Mesenchymal stem cell (in vitro differentiated cells and primary cell): Measurements from ENCODE around the gene C20orf202.

Source experiments
- DNase-seq: peaks from one replicate; pipeline ENCODE4 v3.0.0-alpha.2; 2013
- H2AFZ ChIP-seq: one replicate; pipeline ENCODE4 v1.6.1; 2013; ENCODE audit warnings: low read depth, mild to moderate bottlenecking, control low read depth, inconsistent platforms, low read length, moderate library complexity
- H2AK5ac ChIP-seq: 2 replicates; pipeline ENCODE4 v1.6.1; 2013; ENCODE audit warnings: low read length, moderate library complexity, mild to moderate bottlenecking, inconsistent platforms; ENCODE audit not compliant: severe bottlenecking
- H2BK120ac ChIP-seq: one replicate; pipeline ENCODE4 v1.6.1; 2013; ENCODE audit warnings: low read depth, mild to moderate bottlenecking, inconsistent platforms, low read length, moderate library complexity
- H2BK12ac ChIP-seq, 2 experiments: one replicate each; pipeline ENCODE4 v1.6.1; 2013; ENCODE audit warnings: inconsistent platforms in 2 of 2, low read length in 2 of 2, mild to moderate bottlenecking in 2 of 2, moderate library complexity in 2 of 2, control low read depth in 1 of 2
- H2BK15ac ChIP-seq: one replicate; pipeline ENCODE4 v1.6.1; 2013; ENCODE audit warnings: mild to moderate bottlenecking, low read depth, inconsistent platforms; ENCODE audit not compliant: poor library complexity, severe bottlenecking
- H2BK5ac ChIP-seq: 2 replicates; pipeline ENCODE4 v1.6.1; 2013; ENCODE audit warnings: low read depth, mild to moderate bottlenecking, low read length, control low read depth, inconsistent platforms; ENCODE audit not compliant: poor library complexity, severe bottlenecking
- H3K14ac ChIP-seq, 2 experiments: one replicate each; pipeline ENCODE4 v1.6.1; 2013; ENCODE audit warnings: inconsistent platforms in 2 of 2, low read length in 2 of 2, control low read depth in 1 of 2, mild to moderate bottlenecking in 1 of 2, moderate library complexity in 1 of 2
- H3K18ac ChIP-seq, 2 experiments: one replicate each; pipeline ENCODE4 v1.6.1; 2013; ENCODE audit warnings: inconsistent platforms in 2 of 2, low read length in 2 of 2, control low read depth in 1 of 2, low read depth in 1 of 2, mild to moderate bottlenecking in 1 of 2
- H3K23ac ChIP-seq, 2 experiments: one replicate each; pipeline ENCODE4 v1.6.1; 2013; ENCODE audit warnings: inconsistent platforms in 2 of 2, low read length in 2 of 2, mild to moderate bottlenecking in 2 of 2, moderate library complexity in 2 of 2, control low read depth in 1 of 2
- H3K27ac ChIP-seq: 2 replicates; pipeline ENCODE4 v1.5.1; 2013; ENCODE audit warnings: mild to moderate bottlenecking, moderate library complexity, low read length, control low read depth, inconsistent platforms; ENCODE audit not compliant: poor library complexity, severe bottlenecking
- H3K27me3 ChIP-seq, 2 experiments: 2 replicates each; pipeline versions ENCODE4 v1.6.1 to v1.7.0; 2013; ENCODE audit warnings: low read length in 2 of 2, mild to moderate bottlenecking in 2 of 2, moderate library complexity in 2 of 2, control low read depth in 1 of 2, inconsistent platforms in 1 of 2; ENCODE audit not compliant: control insufficient read depth in 1 of 2, insufficient read depth in 1 of 2
- H3K36me3 ChIP-seq, 2 experiments: 2 replicates each; pipeline versions ENCODE4 v1.6.1 to v1.7.0; 2013; ENCODE audit warnings: low read length in 2 of 2, control low read depth in 1 of 2, inconsistent platforms in 1 of 2, low read depth in 1 of 2, mild to moderate bottlenecking in 1 of 2; ENCODE audit not compliant: insufficient read depth in 2 of 2, control insufficient read depth in 1 of 2
- H3K4ac ChIP-seq, 2 experiments: one replicate each; pipeline ENCODE4 v1.6.1; 2013; ENCODE audit warnings: inconsistent platforms in 2 of 2, low read length in 2 of 2, mild to moderate bottlenecking in 2 of 2, moderate library complexity in 2 of 2, control low read depth in 1 of 2, low read depth in 1 of 2
- H3K4me1 ChIP-seq: 2 replicates; pipeline ENCODE4 v1.6.1; 2013; ENCODE audit warnings: low read depth, low read length, control low read depth; ENCODE audit not compliant: control insufficient read depth, insufficient read depth
- H3K4me2 ChIP-seq: 2 replicates; pipeline ENCODE4 v1.6.1; 2013; ENCODE audit warnings: low read length, mild to moderate bottlenecking, inconsistent platforms; ENCODE audit not compliant: poor library complexity, severe bottlenecking
- H3K4me3 ChIP-seq, 2 experiments: 2 replicates each; pipeline versions ENCODE4 v1.5.1 to v1.7.0; 2013; ENCODE audit warnings: low read length in 2 of 2, mild to moderate bottlenecking in 2 of 2, control low read depth in 1 of 2, low read depth in 1 of 2; ENCODE audit not compliant: insufficient read depth in 1 of 2
- H3K79me1 ChIP-seq: replicated peaks from 2 replicates; pipeline ENCODE4 v1.6.1; 2013; ENCODE audit warnings: mild to moderate bottlenecking, control low read depth, low read length, inconsistent platforms; ENCODE audit not compliant: poor library complexity, severe bottlenecking
- H3K9ac ChIP-seq: 2 replicates; pipeline ENCODE4 v1.7.0; 2013; ENCODE audit warnings: mild to moderate bottlenecking, low read length, moderate library complexity
- H3K9me3 ChIP-seq: 2 replicates; pipeline ENCODE4 v1.7.0; 2013; ENCODE audit warnings: mild to moderate bottlenecking, low read length; ENCODE audit not compliant: control insufficient read depth
- H4K8ac ChIP-seq: one replicate; pipeline ENCODE4 v1.6.1; 2013; ENCODE audit warnings: inconsistent platforms, mild to moderate bottlenecking, low read length, moderate library complexity
- H4K91ac ChIP-seq: one replicate; pipeline ENCODE4 v1.6.1; 2013; ENCODE audit warnings: mild to moderate bottlenecking, low read length, inconsistent platforms
- WGBS: methylation state at CpG from one replicate; pipeline ENCODE4 v1.1.7; 2013; ENCODE audit warnings: mixed read lengths; 5-methylcytosine and 5-hydroxymethylcytosine counted together

C20orf202 gene

DNA sequence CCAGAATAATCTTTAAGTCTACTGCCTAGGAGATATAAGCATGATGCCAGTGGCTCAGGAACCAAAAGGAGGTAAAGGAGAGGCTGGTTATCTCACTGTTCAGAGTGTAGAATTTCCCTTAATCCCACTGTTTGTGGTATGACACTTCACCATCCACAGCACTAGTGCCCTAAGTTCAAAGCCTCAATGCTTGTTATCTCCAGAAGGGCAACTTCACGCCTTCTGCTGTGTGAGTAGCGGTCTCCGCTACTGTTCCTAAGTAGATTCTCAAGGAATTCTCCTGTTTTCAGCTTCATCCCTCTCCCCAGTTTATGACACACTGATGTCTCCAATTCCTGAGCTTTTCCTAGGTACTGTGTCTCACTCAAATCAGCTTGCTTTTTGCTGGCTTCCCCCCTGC is 49.2 kb downstream of the C20orf202 start:
- Histone ChIP-seq H2AK5ac (no peak overlapping the region), H2BK5ac (no peak overlapping the region), H3K36me3 (no peaks in the 10 kb centered on the region), H3K4me2 (no peak overlapping the region), H3K18ac (no peak overlapping the region), H4K91ac (no peak overlapping the region), H3K9ac (no peak overlapping the region), H3K14ac (no peak overlapping the region), H2BK15ac (no peak overlapping the region), H4K8ac (no peak overlapping the region), H2BK120ac (no peak overlapping the region), H3K4ac (no peak overlapping the region), H3K4me1 (no peaks in the 10 kb centered on the region), H3K27me3 (peaks cover 0 to 20% of the 10 kb centered on the region in 2 experiments), H3K79me1 (no peaks in the 10 kb centered on the region), H2BK12ac (peak overlapping the region in 1 of 2 experiments; percentile 8), H3K4me3 (no peak overlapping the region), H2AFZ (no peak overlapping the region), H3K23ac (no peak overlapping the region), H3K9me3 (peaks cover 3% of the 10 kb centered on the region), H3K27ac (no peak overlapping the region)
- 92% methylated on average over 3 of the region's 3 CpGs for WGBS
- no peak for DNase-seq

DNA sequence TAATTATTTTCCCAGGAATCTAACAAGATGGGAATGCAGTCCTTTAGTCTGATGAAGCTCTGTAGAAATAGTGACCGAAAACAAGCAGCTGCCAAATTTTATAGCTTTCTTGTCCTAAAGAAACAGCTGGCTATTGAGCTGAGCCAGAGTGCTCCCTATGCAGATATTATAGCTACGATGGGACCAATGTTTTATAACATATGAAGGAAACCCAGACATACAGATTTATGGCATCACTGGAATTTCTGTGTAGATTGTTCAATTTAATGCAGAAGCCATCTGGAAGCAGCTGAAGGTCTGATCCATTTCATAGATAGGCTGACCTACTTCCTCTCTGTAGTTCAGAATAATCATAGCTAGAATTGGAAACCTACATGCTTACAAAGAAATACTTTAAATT is 51.0 kb downstream of the C20orf202 start:
- Histone ChIP-seq H3K4me1 (no peaks in the 10 kb centered on the region), H2AK5ac (no peak overlapping the region), H3K4me3 (no peak overlapping the region), H3K4ac (no peak overlapping the region), H3K36me3 (no peaks in the 10 kb centered on the region), H3K9me3 (peaks cover 3% of the 10 kb centered on the region), H4K8ac (no peak overlapping the region), H3K14ac (no peak overlapping the region), H3K23ac (no peak overlapping the region), H3K9ac (no peak overlapping the region), H3K27me3 (peaks cover 0 to 27% of the 10 kb centered on the region in 2 experiments), H2BK15ac (no peak overlapping the region), H2AFZ (no peak overlapping the region), H3K4me2 (no peak overlapping the region), H2BK120ac (no peak overlapping the region), H2BK12ac (no peak overlapping the region), H4K91ac (no peak overlapping the region), H3K18ac (peak overlapping the region in 1 of 2 experiments; percentile 6), H2BK5ac (no peak overlapping the region), H3K27ac (no peak overlapping the region), H3K79me1 (no peaks in the 10 kb centered on the region)
- 55% methylated on average over 2 of the region's 2 CpGs for WGBS
- DNase-seq: no peak

DNA sequence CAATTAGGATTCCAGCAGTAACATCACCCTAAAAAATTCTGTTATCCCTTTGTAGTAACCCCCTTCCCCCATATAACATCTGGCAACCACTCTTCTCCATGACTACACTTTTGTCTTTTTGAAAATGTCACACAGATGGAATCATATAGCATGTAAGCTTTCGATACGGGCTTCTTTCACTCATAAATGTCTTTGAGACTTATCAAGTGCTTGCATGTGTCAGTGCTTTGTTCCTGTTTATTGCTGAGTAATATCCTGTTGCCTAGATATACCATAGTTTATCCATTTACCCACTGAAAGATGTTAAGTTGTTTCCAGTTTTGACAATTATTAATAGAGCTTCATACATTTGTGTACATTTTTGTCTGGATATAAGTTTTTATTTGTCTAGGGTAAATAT is 52.4 kb downstream of the C20orf202 start:
- H3K9me3 ChIP-seq: peaks cover 3% of the 10 kb centered on the region
- no peak overlapping the region for H2BK5ac ChIP-seq
- H3K4me2 ChIP-seq: no peak overlapping the region
- H2AFZ ChIP-seq: no peak overlapping the region
- H3K79me1 ChIP-seq: no peaks in the 10 kb centered on the region
- H2BK120ac ChIP-seq: no peak overlapping the region
- H2AK5ac ChIP-seq: no peak overlapping the region
- H4K8ac ChIP-seq: no peak overlapping the region
- H3K14ac ChIP-seq: no peak overlapping the region
- H4K91ac ChIP-seq: no peak overlapping the region
- no peak overlapping the region for H2BK15ac ChIP-seq
- WGBS: 55% methylated on average over 2 of the region's 2 CpGs
- H3K27ac ChIP-seq: no peak overlapping the region
- no peak overlapping the region for H3K4ac ChIP-seq
- H3K4me3 ChIP-seq: no peak overlapping the region
- peaks cover 0 to 29% of the 10 kb centered on the region in 2 experiments for H3K27me3 ChIP-seq
- H3K18ac ChIP-seq: no peak overlapping the region
- no peak overlapping the region for H2BK12ac ChIP-seq
- H3K23ac ChIP-seq: no peak overlapping the region
- no peak for DNase-seq
- H3K9ac ChIP-seq: no peak overlapping the region
- H3K36me3 ChIP-seq: no peaks in the 10 kb centered on the region
- H3K4me1 ChIP-seq: no peaks in the 10 kb centered on the region
